Lower leg skin (tissue), 3 donors: ENCODE results near the gene GRB14.

ENCODE experiments used
- CTCF ChIP-seq, 3 donors: fragments of 450-650 bp; IDR thresholded peaks; one replicate each; pipeline ENCODE4 v1.5.1; 2016; ENCODE audit warnings: antibody characterized with exemption in 3 of 3, mild to moderate bottlenecking in 3 of 3, moderate library complexity in 2 of 3
- POLR2A ChIP-seq, 2 donors: fragments of 450-650 bp; IDR thresholded peaks; one replicate each; pipeline ENCODE4 v1.6.1; 2016 to 2017; ENCODE audit warnings: antibody characterized with exemption in 2 of 2, mild to moderate bottlenecking in 1 of 2, moderate library complexity in 1 of 2

- TF ChIP-seq CTCF (IDR thresholded peaks at IDR 0.05) (no peak), POLR2A (IDR thresholded peaks at IDR 0.05) (no peak)
Measured at GRCh38 chr2:164657129-164657528, 35.8 kb upstream of the GRB14 start.
